HCT116 (cell line): ENCODE data around the gene TLCD3A. TPM values are rescaled to one million over a fixed set of nuclear protein-coding genes. Genes with fewer than 3 reads are reported as not detected.

Source experiments
- ATAC-seq: fragments of 200-7000 bp; cut with Tn5 transposase; 2 replicates; pipeline ENCODE4 v1.9.1; 2020; ENCODE audit warnings: mild to moderate bottlenecking, moderate library complexity
- BruUV-seq: library from RNA; stranded (reverse); fragments of 400-500 nt; replicated peaks from 2 replicates; lab custom pipeline; 2021; lab: Mats Ljungman, UMichigan
- CTCF ChIA-PET: fragments of 300-600 bp; sonication (Branson Sonifier 250); formaldehyde crosslinking; loops from one replicate; lab custom pipeline; 2021; ENCODE audit warnings: antibody characterized with exemption; lab: Charles Lee
- POLR2A ChIA-PET: fragments of 300-600, 350-600 bp; sonication (Branson Sonifier 250); formaldehyde crosslinking; loops from one replicate; lab custom pipeline; 2021; ENCODE audit warnings: antibody characterized with exemption; lab: Charles Lee
- RAD21 ChIA-PET, 2 experiments: fragments of 300-600 bp; sonication (Branson Sonifier 250); formaldehyde crosslinking; loops; one replicate each; lab custom pipeline; 2023; ENCODE audit warnings: low total read pairs in 2 of 2; ENCODE audit not compliant: uncharacterized antibody in 2 of 2, unreplicated experiment in 2 of 2, low non-redundant PET in 1 of 2; lab: Charles Lee
- DNase-seq: peaks from one replicate; pipeline ENCODE4 v3.0.0-alpha.2; 2010; ENCODE audit warnings: low read depth, low spot score
- H2AFZ ChIP-seq: fragments of 200-600 bp; shearing (Covaris generic), sonication (generic); 2 replicates; pipeline ENCODE4 v1.6.1; 2017; ENCODE audit warnings: low read depth, mixed run types, mixed read lengths, antibody characterized with exemption, low read length; ENCODE audit not compliant: poor library complexity, severe bottlenecking
- H3K27ac ChIP-seq: 2 replicates; pipeline ENCODE4 v1.5.1; 2012; ENCODE audit warnings: low read depth, low read length
- H3K27me3 ChIP-seq: fragments of 200-600 bp; sonication (generic); 2 replicates; pipeline ENCODE4 v1.6.1; 2016; ENCODE audit warnings: mixed run types, low read length, mixed read lengths; ENCODE audit not compliant: insufficient read depth
- H3K36me3 ChIP-seq, 2 experiments: fragments of 200-500 bp in 1 of 2; fragments of 200-600 bp in 1 of 2; sonication (Bioruptor generic) in 1 of 2; sonication (generic) in 1 of 2; 2 replicates each; pipeline versions ENCODE4 v1.5.1 to v1.6.1; 2014 to 2016; ENCODE audit warnings: low read length in 2 of 2, inconsistent platforms in 1 of 2, mixed read lengths in 1 of 2, mixed run types in 1 of 2; ENCODE audit not compliant: insufficient read depth in 2 of 2, control insufficient read depth in 1 of 2
- H3K4me1 ChIP-seq, 2 experiments: fragments of 200-600 bp in 1 of 2; sonication (generic) in 1 of 2; 2 replicates each; pipeline versions ENCODE4 v1.5.1 to v1.6.1; 2012 to 2017; ENCODE audit warnings: low read length in 2 of 2, inconsistent platforms in 1 of 2, mild to moderate bottlenecking in 1 of 2, mixed read lengths in 1 of 2, mixed run types in 1 of 2, moderate library complexity in 1 of 2; ENCODE audit not compliant: insufficient read depth in 2 of 2, control insufficient read depth in 1 of 2
- H3K4me2 ChIP-seq: fragments of 200-600 bp; sonication (generic); 2 replicates; pipeline ENCODE4 v1.6.1; 2017; ENCODE audit warnings: mixed run types, low read length, mixed read lengths
- H3K4me3 ChIP-seq, 2 experiments: fragments of 200-600 bp in 1 of 2; sonication (generic) in 1 of 2; replicated peaks in 1 of 2; 2 replicates each; pipeline ENCODE4 v1.5.1; 2011 to 2016; ENCODE audit warnings: low read length in 2 of 2, control low read depth in 1 of 2, low read depth in 1 of 2, mild to moderate bottlenecking in 1 of 2, mixed read lengths in 1 of 2, mixed run types in 1 of 2
- H3K79me2 ChIP-seq: fragments of 200-600 bp; sonication (generic); 2 replicates; pipeline ENCODE4 v1.6.1; 2017; ENCODE audit warnings: mild to moderate bottlenecking, mixed run types, low read length, moderate library complexity, mixed read lengths; ENCODE audit not compliant: insufficient read depth
- H3K9ac ChIP-seq: fragments of 200-600 bp; sonication (generic); 2 replicates; pipeline ENCODE4 v1.6.1; 2016; ENCODE audit warnings: low read length, mixed read lengths
- H3K9me2 ChIP-seq: fragments of 200-600 bp; sonication (generic), shearing (Covaris generic); 2 replicates; pipeline ENCODE4 v1.6.1; 2017; ENCODE audit warnings: mixed run types, mild to moderate bottlenecking, moderate library complexity; ENCODE audit not compliant: insufficient read depth
- H3K9me3 ChIP-seq, 2 experiments: fragments of 200-500 bp in 1 of 2; fragments of 200-600 bp in 1 of 2; sonication (Bioruptor generic) in 1 of 2; sonication (generic) in 1 of 2; 2 replicates each; pipeline ENCODE4 v1.6.1; 2014 to 2017; ENCODE audit warnings: low read length in 2 of 2, mixed read lengths in 2 of 2, inconsistent platforms in 1 of 2, low read depth in 1 of 2, mild to moderate bottlenecking in 1 of 2, mixed run types in 1 of 2, moderate library complexity in 1 of 2; ENCODE audit not compliant: control insufficient read depth in 1 of 2, insufficient read depth in 1 of 2
- H4K20me1 ChIP-seq: fragments of 200-600 bp; sonication (generic), shearing (Covaris generic); 2 replicates; pipeline ENCODE4 v1.6.1; 2017; ENCODE audit warnings: mixed run types, mild to moderate bottlenecking, moderate library complexity; ENCODE audit not compliant: insufficient read depth
- CBX3 ChIP-seq: IDR thresholded peaks from 2 replicates; pipeline ENCODE4 v1.6.1; 2012; ENCODE audit warnings: low read depth
- CTCF ChIP-seq, 3 experiments: fragments of 200-600 bp in 1 of 3; sonication (generic) in 1 of 3; IDR thresholded peaks in 2 of 3; conservative IDR thresholded peaks in 1 of 3; 2 replicates each; pipeline ENCODE4 v1.5.1; 2012 to 2017; ENCODE audit warnings: low read depth in 2 of 3, low read length in 2 of 3, antibody characterized with exemption in 1 of 3, borderline replicate concordance in 1 of 3, control low read depth in 1 of 3, mild to moderate bottlenecking in 1 of 3, mixed read lengths in 1 of 3, mixed run types in 1 of 3, moderate library complexity in 1 of 3; ENCODE audit not compliant: insufficient read depth in 1 of 3
- EGR1 ChIP-seq: IDR thresholded peaks from 2 replicates; pipeline ENCODE4 v1.6.1; 2012; ENCODE audit warnings: low read depth
- EZH2phosphoT487 ChIP-seq: fragments of 200-600 bp; IDR thresholded peaks from 2 replicates; pipeline ENCODE4 v1.6.1; 2018; ENCODE audit warnings: antibody characterized with exemption, borderline replicate concordance
- FOSL1 ChIP-seq: IDR thresholded peaks from 2 replicates; pipeline ENCODE4 v1.6.1; 2012; ENCODE audit warnings: low read depth
- MAX ChIP-seq: IDR thresholded peaks from 2 replicates; pipeline ENCODE4 v1.6.1; 2012
- POLR2A ChIP-seq: IDR thresholded peaks from 2 replicates; pipeline ENCODE4 v1.7.0; 2011; ENCODE audit warnings: borderline replicate concordance; ENCODE audit not compliant: insufficient read depth, insufficient read length; ENCODE audit errors: extremely low read depth
- POLR2AphosphoS5 ChIP-seq: IDR thresholded peaks from 2 replicates; pipeline ENCODE4 v1.6.1; 2011; ENCODE audit warnings: mild to moderate bottlenecking, low read depth, low read length, moderate library complexity
- RAD21 ChIP-seq: IDR thresholded peaks from 2 replicates; pipeline ENCODE4 v1.6.1; 2012; ENCODE audit warnings: low read depth, mild to moderate bottlenecking
- REST ChIP-seq: IDR thresholded peaks from 2 replicates; pipeline ENCODE4 v1.6.1; 2012; ENCODE audit warnings: low read depth
- SRF ChIP-seq: IDR thresholded peaks from 2 replicates; pipeline ENCODE4 v1.6.1; 2012; ENCODE audit warnings: low read depth
- TCF7L2 ChIP-seq: IDR thresholded peaks from 2 replicates; pipeline ENCODE4 v1.7.0; 2011; ENCODE audit warnings: borderline replicate concordance, inconsistent platforms; ENCODE audit not compliant: insufficient read depth, insufficient read length; ENCODE audit errors: extremely low read depth
- ZFX ChIP-seq: fragments of 450-650 bp; IDR thresholded peaks from 2 replicates; pipeline ENCODE4 v1.6.1; 2017
- intact Hi-C: fragments of 100-400 bp; cut with micrococcal nuclease; formaldehyde crosslinking; loops from 2 replicates; pipeline ENCODE4 v1.10.0; 2022
- total RNA-seq: library from RNA; stranded (reverse); gene quantifications from one replicate; pipeline ENCODE4 v1.2.1, GENCODE V29; 2021; ENCODE audit not compliant: unreplicated experiment
- TF ChIP-seq, protein P1 (sequence below): IDR thresholded peaks from 2 replicates; pipeline ENCODE4 v1.6.1; 2012

Gene TLCD3A
- total RNA-seq, 1 experiment from 2014 or later, result 26.0 TPM

DNA sequence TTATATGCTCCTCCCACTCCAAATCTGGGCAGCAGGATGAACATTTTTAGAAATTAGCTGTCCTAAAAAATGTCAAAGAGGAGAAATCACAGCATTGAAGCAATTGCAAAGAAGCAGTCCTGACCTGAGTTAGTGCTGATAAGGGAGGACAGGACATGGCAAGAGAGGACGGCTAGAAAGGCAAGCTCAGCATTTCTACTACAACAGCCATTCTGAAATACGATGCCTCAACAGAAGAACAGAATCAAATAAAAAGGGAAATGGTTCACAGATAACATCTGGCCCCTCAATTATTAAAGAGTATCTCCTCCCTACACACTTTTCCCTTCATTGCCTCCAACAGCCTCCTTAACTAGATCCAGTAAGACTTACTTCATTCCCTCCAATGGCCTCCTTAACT, 36.0 kb upstream of the TLCD3A start:
- DNase-seq (no peak), ATAC-seq (no peak)
- H4K20me1 ChIP-seq, result no peaks in the 10 kb centered on the region
- no peak overlapping the region for H3K4me3 ChIP-seq
- TF ChIP-seq, protein P1, sequence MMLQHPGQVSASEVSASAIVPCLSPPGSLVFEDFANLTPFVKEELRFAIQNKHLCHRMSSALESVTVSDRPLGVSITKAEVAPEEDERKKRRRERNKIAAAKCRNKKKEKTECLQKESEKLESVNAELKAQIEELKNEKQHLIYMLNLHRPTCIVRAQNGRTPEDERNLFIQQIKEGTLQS, result no peak
- TF ChIP-seq EZH2phosphoT487, result no peak
- intact Hi-C loops, result no loop called here
- RAD21 ChIA-PET, result no interaction called here
- H3K4me1 ChIP-seq, result peaks cover 0 to 11% of the 10 kb centered on the region in 2 experiments; a peak in 1 of 4 replicates
- H3K27me3 ChIP-seq, result no peaks in the 10 kb centered on the region
- H3K4me2 ChIP-seq, result no peak overlapping the region
- CTCF ChIA-PET, result interaction anchor here (1.4 to 6.2 kb wide), 2 partner anchors 284 to 285 kb away, joined by 5 to 124 read pairs; a partner anchor contains a TSS
- BruUV-seq, result no TSS peak
- no peak overlapping the region for H3K9ac ChIP-seq
- POLR2A ChIA-PET, result no interaction called here
- no peaks in the 10 kb centered on the region for H3K9me3 ChIP-seq
- no peak overlapping the region for H3K27ac ChIP-seq
- no peak overlapping the region for H2AFZ ChIP-seq
- peaks cover 9% of the 10 kb centered on the region for H3K79me2 ChIP-seq
- H3K36me3 ChIP-seq, result peaks cover 13 to 30% of the 10 kb centered on the region in 2 experiments; a peak in 2 of 4 replicates
- H3K9me2 ChIP-seq, result no peaks in the 10 kb centered on the region

- no peak for ATAC-seq
- H3K27me3 ChIP-seq, result no peaks in the 10 kb centered on the region
- peaks cover 0 to 11% of the 10 kb centered on the region in 2 experiments; a peak in 1 of 4 replicates for H3K4me1 ChIP-seq
- BruUV-seq, result no TSS peak
- no peak overlapping the region for H3K4me2 ChIP-seq
- no peak for TF ChIP-seq FOSL1
- no peak for TF ChIP-seq CBX3
- no peak for TF ChIP-seq RAD21
- TF ChIP-seq REST, result no peak
- TF ChIP-seq MAX, result no peak
- TF ChIP-seq SRF, result no peak
- no peak for TF ChIP-seq EGR1
- no peak for TF ChIP-seq CTCF (IDR thresholded peaks at IDR 0.05 in 2 of 3, conservative IDR thresholded peaks at IDR 0.05 in 1 of 3; ENCODE audit: borderline replicate concordance in 1 of 3, insufficient read depth in 1 of 3, low read depth in 2 of 3, low read length in 2 of 3)
- no peak for TF ChIP-seq TCF7L2
- no peak for TF ChIP-seq ZFX
- TF ChIP-seq POLR2AphosphoS5, result no peak
- no peak for TF ChIP-seq POLR2A
- RAD21 ChIA-PET, result no interaction called here
- peaks cover 13 to 27% of the 10 kb centered on the region in 2 experiments; a peak in 2 of 4 replicates for H3K36me3 ChIP-seq
- H4K20me1 ChIP-seq, result no peaks in the 10 kb centered on the region
- H2AFZ ChIP-seq, result no peak overlapping the region
- POLR2A ChIA-PET, result no interaction called here
- intact Hi-C loops, result no loop called here
- no peak overlapping the region for H3K27ac ChIP-seq
- H3K4me3 ChIP-seq, result no peak overlapping the region
- H3K9me2 ChIP-seq, result no peaks in the 10 kb centered on the region
- H3K9ac ChIP-seq, result no peak overlapping the region
- no peak for DNase-seq
- CTCF ChIA-PET, result interaction anchor here (6.2 kb wide), 1 partner anchor 286 kb away, joined by 124 read pairs; a partner anchor contains a TSS
- no peaks in the 10 kb centered on the region for H3K9me3 ChIP-seq
- peaks cover 9% of the 10 kb centered on the region for H3K79me2 ChIP-seq
These were observed 34.7 kb upstream of the TLCD3A start for GRCh38 chr17:697682-698081.
